ENCODE results near the gene C1orf210. TPM values are rescaled to one million over a fixed set of nuclear protein-coding genes. Genes with fewer than 3 reads are reported as not detected.

C1orf210 gene
- total and polyA plus RNA-seq, 9 of the 15 experiments (the other 6 are each of a cell fraction or from before 2014, with no cell fraction given) = 0.21 TPM; not detected in 8

DNA sequence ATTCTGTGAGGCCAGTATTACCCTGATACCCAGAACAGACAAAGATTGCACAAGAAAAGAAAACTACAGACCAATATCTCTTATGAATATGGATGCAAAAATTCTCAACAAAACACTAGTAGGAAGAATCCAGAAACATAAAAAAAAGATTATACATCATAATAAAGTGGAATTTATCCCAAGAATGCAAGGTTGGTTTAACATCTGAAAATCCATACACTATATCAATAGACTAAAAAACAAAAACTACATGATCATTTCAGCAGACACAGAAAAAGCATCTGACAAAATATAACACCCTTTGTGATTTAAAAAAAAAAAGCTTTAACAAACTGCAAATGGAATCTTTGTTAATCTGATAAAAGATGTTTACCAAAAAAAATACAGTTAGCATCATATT is 40.0 kb upstream of the C1orf210 start:
- intact Hi-C loops (cut with micrococcal nuclease) = no loop called here
- no peaks in the 10 kb centered on the region for H3K79me2 ChIP-seq (ENCODE audit: control insufficient read depth, insufficient read depth, low read length)
- peaks cover 9 to 15% of the 10 kb centered on the region in 2 experiments for H3K4me1 ChIP-seq (replicated peaks in 1 of 2; ENCODE audit: control insufficient read depth in 2 of 2, insufficient read depth in 2 of 2, low read length in 2 of 2)
- H3K27me3 ChIP-seq (ENCODE audit: control insufficient read depth in 2 of 2, insufficient read depth in 2 of 2, low read length in 2 of 2) = no peaks in the 10 kb centered on the region
- BruUV-seq (replicated peaks) = no TSS peak
- H3K9me1 ChIP-seq (ENCODE audit: control insufficient read depth, insufficient read depth, low read length) = no peaks in the 10 kb centered on the region
- no peak for ATAC-seq
- no peak overlapping the region for H2AFZ ChIP-seq (ENCODE audit: low read depth, low read length)
- FAIRE-seq = no peak
- no peak overlapping the region for H3K9ac ChIP-seq (ENCODE audit: insufficient read depth in 1 of 2, low read depth in 2 of 2, low read length in 2 of 2)
- H3K27ac ChIP-seq (ENCODE audit: extremely low read depth, low read depth, low read length) = no peak overlapping the region
- no peak overlapping the region for H3K4me3 ChIP-seq
- H3K36me3 ChIP-seq (ENCODE audit: control insufficient read depth, insufficient read depth, low read length) = no peaks in the 10 kb centered on the region
- no peaks in the 10 kb centered on the region for H4K20me1 ChIP-seq (replicated peaks; ENCODE audit: control insufficient read depth, insufficient read depth, low read length)
- peaks cover 13% of the 10 kb centered on the region for H3K9me3 ChIP-seq (replicated peaks; ENCODE audit: control insufficient read depth, insufficient read depth, low read depth, low read length)
- in situ Hi-C loops (cut with MboI) = no loop called here
- TF ChIP-seq, protein P1, sequence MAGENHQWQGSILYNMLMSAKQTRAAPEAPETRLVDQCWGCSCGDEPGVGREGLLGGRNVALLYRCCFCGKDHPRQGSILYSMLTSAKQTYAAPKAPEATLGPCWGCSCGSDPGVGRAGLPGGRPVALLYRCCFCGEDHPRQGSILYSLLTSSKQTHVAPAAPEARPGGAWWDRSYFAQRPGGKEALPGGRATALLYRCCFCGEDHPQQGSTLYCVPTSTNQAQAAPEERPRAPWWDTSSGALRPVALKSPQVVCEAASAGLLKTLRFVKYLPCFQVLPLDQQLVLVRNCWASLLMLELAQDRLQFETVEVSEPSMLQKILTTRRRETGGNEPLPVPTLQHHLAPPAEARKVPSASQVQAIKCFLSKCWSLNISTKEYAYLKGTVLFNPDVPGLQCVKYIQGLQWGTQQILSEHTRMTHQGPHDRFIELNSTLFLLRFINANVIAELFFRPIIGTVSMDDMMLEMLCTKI (IDR thresholded peaks at IDR 0.05; ENCODE audit: partially characterized antibody) = no peak
- TF ChIP-seq TRIM28 (IDR thresholded peaks at IDR 0.05) = peak; percentile 33; the same call in 1 of the 2 replicates
- TF ChIP-seq ZNF324 (CRISPR knock-in tag; IDR thresholded peaks at IDR 0.05) = peak; percentile 96
- TF ChIP-seq, protein P2, sequence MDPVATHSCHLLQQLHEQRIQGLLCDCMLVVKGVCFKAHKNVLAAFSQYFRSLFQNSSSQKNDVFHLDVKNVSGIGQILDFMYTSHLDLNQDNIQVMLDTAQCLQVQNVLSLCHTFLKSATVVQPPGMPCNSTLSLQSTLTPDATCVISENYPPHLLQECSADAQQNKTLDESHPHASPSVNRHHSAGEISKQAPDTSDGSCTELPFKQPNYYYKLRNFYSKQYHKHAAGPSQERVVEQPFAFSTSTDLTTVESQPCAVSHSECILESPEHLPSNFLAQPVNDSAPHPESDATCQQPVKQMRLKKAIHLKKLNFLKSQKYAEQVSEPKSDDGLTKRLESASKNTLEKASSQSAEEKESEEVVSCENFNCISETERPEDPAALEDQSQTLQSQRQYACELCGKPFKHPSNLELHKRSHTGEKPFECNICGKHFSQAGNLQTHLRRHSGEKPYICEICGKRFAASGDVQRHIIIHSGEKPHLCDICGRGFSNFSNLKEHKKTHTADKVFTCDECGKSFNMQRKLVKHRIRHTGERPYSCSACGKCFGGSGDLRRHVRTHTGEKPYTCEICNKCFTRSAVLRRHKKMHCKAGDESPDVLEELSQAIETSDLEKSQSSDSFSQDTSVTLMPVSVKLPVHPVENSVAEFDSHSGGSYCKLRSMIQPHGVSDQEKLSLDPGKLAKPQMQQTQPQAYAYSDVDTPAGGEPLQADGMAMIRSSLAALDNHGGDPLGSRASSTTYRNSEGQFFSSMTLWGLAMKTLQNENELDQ (CRISPR knock-in tag; IDR thresholded peaks at IDR 0.05; ENCODE audit: borderline replicate concordance) = no peak
- TF ChIP-seq TAF9B (IDR thresholded peaks at IDR 0.05; ENCODE audit: partially characterized antibody) = no peak
- peak in 1 of 2 experiments; percentile 79; a peak in 2 of 3 replicates for TF ChIP-seq CBX3 (IDR thresholded peaks at IDR 0.05; ENCODE audit: borderline replicate concordance in 1 of 2, low read length in 2 of 2)
- no peak for TF ChIP-seq NCOA4 (IDR thresholded peaks at IDR 0.05; ENCODE audit: partially characterized antibody)
- TF ChIP-seq ZKSCAN1 (IDR thresholded peaks at IDR 0.05; ENCODE audit: low read depth, low read length) = no peak
- no peak for TF ChIP-seq RBM34 (IDR thresholded peaks at IDR 0.05; ENCODE audit: borderline replicate concordance, insufficient read depth, low read length)
- no peak for TF ChIP-seq GABPA (tag; conservative IDR thresholded peaks at IDR 0.05; ENCODE audit: low read depth)
- TF ChIP-seq, protein P3, sequence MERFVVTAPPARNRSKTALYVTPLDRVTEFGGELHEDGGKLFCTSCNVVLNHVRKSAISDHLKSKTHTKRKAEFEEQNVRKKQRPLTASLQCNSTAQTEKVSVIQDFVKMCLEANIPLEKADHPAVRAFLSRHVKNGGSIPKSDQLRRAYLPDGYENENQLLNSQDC (CRISPR knock-in tag; IDR thresholded peaks at IDR 0.05) = no peak
- DNase-seq (ENCODE audit: extremely low read depth in 1 of 4, low spot score in 3 of 4) = no peak
- ChIA-PET POLR2A (no interaction called here), CTCF (ENCODE audit: low intra/inter-chr PET ratio) (interaction anchor here (0.7 kb wide), 1 partner anchor 837 kb away, joined by 3 read pairs; no protein-coding TSS in a partner anchor)
- H3K4me2 ChIP-seq (ENCODE audit: insufficient read depth, low read length) = no peak overlapping the region
